Gastroesophageal sphincter (tissue), 4 donors: ENCODE measurements around the gene ABCC10. TPM values are rescaled to one million over a fixed set of nuclear protein-coding genes. Genes with fewer than 3 reads are reported as not detected.

ENCODE experiments used
- ATAC-seq: fragments of 150-250 bp; one replicate; pipeline ENCODE4 v1.9.1; 2016; ENCODE audit warnings: mild to moderate bottlenecking, moderate library complexity
- H3K27ac ChIP-seq, 4 donors: fragments of 200-600 bp; sonication (generic) in 3 of 4; 1 replicate in 3 of 4; 2 replicates in 1 of 4; pipeline ENCODE4 v1.5.1; 2016 to 2019
- H3K27me3 ChIP-seq: fragments of 200-600 bp; sonication (generic); one replicate; pipeline ENCODE4 v1.5.1; 2019
- H3K36me3 ChIP-seq, 2 donors: fragments of 200-600 bp; sonication (generic); one replicate each; pipeline ENCODE4 v1.5.1; 2019; ENCODE audit warnings: control low read depth in 1 of 2
- H3K4me1 ChIP-seq, 3 donors: fragments of 200-600 bp; sonication (generic); 1 replicate in 2 of 3; 2 replicates in 1 of 3; pipeline ENCODE4 v1.5.1; 2016 to 2019; ENCODE audit warnings: control low read depth in 2 of 3
- H3K4me3 ChIP-seq, 2 donors: fragments of 200-600 bp; sonication (generic); one replicate each; pipeline ENCODE4 v1.5.1; 2019; ENCODE audit warnings: mild to moderate bottlenecking in 1 of 2, moderate library complexity in 1 of 2
- H3K9me3 ChIP-seq, 3 donors: fragments of 200-600 bp; sonication (generic); one replicate each; pipeline ENCODE4 v1.5.1; 2017 to 2019; ENCODE audit warnings: control low read depth in 2 of 3
- CTCF ChIP-seq, 4 experiments: fragments of 200-600 bp in 2 of 4; fragments of 450-650 bp in 2 of 4; sonication (generic) in 1 of 4; IDR thresholded peaks; one replicate each; pipeline ENCODE4 v1.5.1; 2017 to 2019; ENCODE audit warnings: antibody characterized with exemption in 4 of 4, mild to moderate bottlenecking in 2 of 4, moderate library complexity in 2 of 4
- EP300 ChIP-seq: sonication (generic); formaldehyde crosslinking; IDR thresholded peaks from one replicate; pipeline ENCODE4 v1.6.1; 2017; ENCODE audit warnings: antibody characterized with exemption, mild to moderate bottlenecking
- POLR2A ChIP-seq, 2 donors: fragments of 450-650 bp; IDR thresholded peaks; one replicate each; pipeline ENCODE4 v1.6.1; 2017; ENCODE audit warnings: antibody characterized with exemption in 2 of 2, mild to moderate bottlenecking in 2 of 2, moderate library complexity in 1 of 2
- POLR2AphosphoS5 ChIP-seq: sonication (generic); formaldehyde crosslinking; IDR thresholded peaks from one replicate; pipeline ENCODE4 v1.6.1; 2017; ENCODE audit warnings: antibody characterized with exemption
- WGBS, 2 donors: methylation state at CpG; one replicate each; pipeline ENCODE4 v1.1.5; 2018; ENCODE audit warnings: low coverage in 1 of 2; 5-methylcytosine and 5-hydroxymethylcytosine counted together
- total RNA-seq, 4 donors: library from RNA; depleted of rRNA; stranded (reverse); fragments of >200 nt; gene quantifications; one replicate each; pipeline ENCODE4 v1.1.0, GENCODE V29; 2016

ABCC10 gene
- total RNA-seq, 4 donors from 2014 or later: 7.1 to 19.4 (median 10.2) TPM

GRCh38 chr6:43426928-43427405 is 374 bp upstream of the ABCC10 start:
- no peak for ATAC-seq
- Histone ChIP-seq H3K9me3 (no peaks in the 10 kb centered on the region), H3K27ac (peak overlapping the region; percentile 54 to 91 (median 90)), H3K4me3 (peak overlapping the region; percentile 66 to 81), H3K27me3 (no peaks in the 10 kb centered on the region), H3K36me3 (peaks cover 0 to 10% of the 10 kb centered on the region in 2 donors), H3K4me1 (peaks cover 0 to 23% (median 15%) of the 10 kb centered on the region in 3 donors)
- WGBS, 2 donors: 3 to 31% methylated on average over 7 to 15 of the region's 23 CpGs
- TF ChIP-seq EP300 (no peak), CTCF (IDR thresholded peaks at IDR 0.05) (no peak), POLR2AphosphoS5 (no peak), POLR2A (IDR thresholded peaks at IDR 0.05) (no peak)

GRCh38 chr6:43428112-43428570 is 800 bp downstream of the ABCC10 start:
- Histone ChIP-seq H3K27ac (peak overlapping the region; percentile 41 to 91 (median 90)), H3K36me3 (peaks cover 0 to 22% of the 10 kb centered on the region in 2 donors), H3K27me3 (no peaks in the 10 kb centered on the region), H3K4me1 (peaks cover 0 to 23% (median 15%) of the 10 kb centered on the region in 3 donors), H3K4me3 (peak overlapping the region; percentile 66 to 81), H3K9me3 (no peaks in the 10 kb centered on the region)
- WGBS, 2 donors: 21 to 27% methylated on average over 5 to 7 of the region's 12 CpGs
- no peak for ATAC-seq
- no peak for TF ChIP-seq EP300
- TF ChIP-seq POLR2AphosphoS5: no peak
- TF ChIP-seq POLR2A (IDR thresholded peaks at IDR 0.05): no peak
- no peak for TF ChIP-seq CTCF (IDR thresholded peaks at IDR 0.05)

- Histone ChIP-seq H3K27me3 (no peaks in the 10 kb centered on the region), H3K27ac (peak overlapping the region in 3 of 4 donors; percentile 89 to 91 (median 91)), H3K4me1 (peaks cover 0 to 23% (median 15%) of the 10 kb centered on the region in 3 donors), H3K9me3 (no peaks in the 10 kb centered on the region), H3K4me3 (peak overlapping the region in 1 of 2 donors; percentile 81), H3K36me3 (peaks cover 0 to 29% of the 10 kb centered on the region in 2 donors)
- ATAC-seq: no peak
- 90 to 94% methylated on average over 2 to 3 of the region's 3 CpGs for WGBS, 2 donors
- TF ChIP-seq POLR2AphosphoS5: no peak
- TF ChIP-seq CTCF (IDR thresholded peaks at IDR 0.05): no peak
- TF ChIP-seq EP300: no peak
- no peak for TF ChIP-seq POLR2A (IDR thresholded peaks at IDR 0.05)
These were observed 1.5 kb downstream of the ABCC10 start for GRCh38 chr6:43428874-43429273.

GRCh38 chr6:43432009-43432945 is 4.9 kb downstream of the ABCC10 start:
- Histone ChIP-seq H3K4me3 (no peak overlapping the region), H3K4me1 (peaks cover 4 to 42% (median 31%) of the 10 kb centered on the region in 3 donors), H3K9me3 (no peaks in the 10 kb centered on the region), H3K27me3 (no peaks in the 10 kb centered on the region), H3K27ac (no peak overlapping the region), H3K36me3 (peaks cover 0 to 48% of the 10 kb centered on the region in 2 donors)
- 92% methylated on average over 3 of the region's 19 CpGs; no CpG with 5 or more reads in 1 of the 2 donors for WGBS, 2 donors
- ATAC-seq: no peak
- no peak for TF ChIP-seq CTCF (IDR thresholded peaks at IDR 0.05)
- TF ChIP-seq EP300: no peak
- no peak for TF ChIP-seq POLR2AphosphoS5
- no peak for TF ChIP-seq POLR2A (IDR thresholded peaks at IDR 0.05)
